Loucy (cell line): ENCODE data around the gene CAB39.
A peak's percentile ranks its signal among the peaks of the same experiment; 100 is the strongest.

Experiments used
- H2AFZ ChIP-seq: fragments of 200-600 bp; sonication (generic); 2 replicates; pipeline ENCODE4 v1.6.0; 2016; ENCODE audit warnings: antibody characterized with exemption, mild to moderate bottlenecking, low read length, moderate library complexity
- H3F3A ChIP-seq: fragments of 200-600 bp; 2 replicates; pipeline ENCODE4 v1.6.0; 2016; ENCODE audit warnings: antibody characterized with exemption, low read depth, mild to moderate bottlenecking
- H3K27me3 ChIP-seq: fragments of 200-600 bp; sonication (generic); 2 replicates; pipeline ENCODE4 v1.6.1; 2014; ENCODE audit warnings: low read length, mild to moderate bottlenecking; ENCODE audit not compliant: insufficient read depth, poor library complexity, severe bottlenecking
- H3K36me3 ChIP-seq: fragments of 200-600 bp; sonication (generic); 2 replicates; pipeline ENCODE4 v1.6.1; 2016; ENCODE audit warnings: low read length; ENCODE audit not compliant: insufficient read depth
- H3K4me1 ChIP-seq: fragments of 200-600 bp; sonication (generic); 2 replicates; pipeline ENCODE4 v1.5.1; 2014; ENCODE audit warnings: low read length, mild to moderate bottlenecking; ENCODE audit not compliant: insufficient read depth, poor library complexity, severe bottlenecking
- H3K4me2 ChIP-seq: fragments of 200-600 bp; sonication (generic); 2 replicates; pipeline ENCODE4 v1.6.0; 2014; ENCODE audit warnings: antibody characterized with exemption, low read length, low read depth, mild to moderate bottlenecking; ENCODE audit not compliant: poor library complexity, severe bottlenecking
- H3K4me3 ChIP-seq: fragments of 200-600 bp; sonication (generic); 2 replicates; pipeline ENCODE4 v1.5.1; 2014; ENCODE audit warnings: low read length, mild to moderate bottlenecking, mixed read lengths; ENCODE audit not compliant: poor library complexity, severe bottlenecking
- H3K79me2 ChIP-seq: fragments of 200-600 bp; sonication (generic); 2 replicates; pipeline ENCODE4 v1.6.1; 2014; ENCODE audit warnings: low read length; ENCODE audit not compliant: insufficient read depth
- H3K9ac ChIP-seq: fragments of 200-600 bp; sonication (generic); 2 replicates; pipeline ENCODE4 v1.6.0; 2014; ENCODE audit warnings: mild to moderate bottlenecking, low read depth, low read length, moderate library complexity; ENCODE audit not compliant: poor library complexity, severe bottlenecking
- H3K9me2 ChIP-seq: fragments of 200-600 bp; sonication (generic); replicated peaks from 2 replicates; pipeline ENCODE4 v1.6.1; 2016; ENCODE audit warnings: low read depth, low read length, mixed read lengths
- H3K9me3 ChIP-seq: fragments of 200-600 bp; sonication (generic); 2 replicates; pipeline ENCODE4 v1.6.1; 2014; ENCODE audit warnings: mild to moderate bottlenecking, antibody characterized with exemption, low read length, low read depth; ENCODE audit not compliant: insufficient read depth
- H4K20me1 ChIP-seq: fragments of 200-600 bp; sonication (generic); 2 replicates; pipeline ENCODE4 v1.6.0; 2014; ENCODE audit warnings: antibody characterized with exemption, low read length, mild to moderate bottlenecking; ENCODE audit not compliant: insufficient read depth, poor library complexity, severe bottlenecking
- EZH2phosphoT487 ChIP-seq: fragments of 200-600 bp; IDR thresholded peaks from 2 replicates; pipeline ENCODE4 v1.6.1; 2018; ENCODE audit warnings: antibody characterized with exemption, mild to moderate bottlenecking, moderate library complexity, borderline replicate concordance
- TF ChIP-seq, protein P1 (sequence below): fragments of 200-600 bp; sonication (generic); conservative IDR thresholded peaks from 2 replicates; pipeline ENCODE4 v1.5.1; 2014; ENCODE audit warnings: mild to moderate bottlenecking, antibody characterized with exemption, low read length

The CAB39 gene

DNA sequence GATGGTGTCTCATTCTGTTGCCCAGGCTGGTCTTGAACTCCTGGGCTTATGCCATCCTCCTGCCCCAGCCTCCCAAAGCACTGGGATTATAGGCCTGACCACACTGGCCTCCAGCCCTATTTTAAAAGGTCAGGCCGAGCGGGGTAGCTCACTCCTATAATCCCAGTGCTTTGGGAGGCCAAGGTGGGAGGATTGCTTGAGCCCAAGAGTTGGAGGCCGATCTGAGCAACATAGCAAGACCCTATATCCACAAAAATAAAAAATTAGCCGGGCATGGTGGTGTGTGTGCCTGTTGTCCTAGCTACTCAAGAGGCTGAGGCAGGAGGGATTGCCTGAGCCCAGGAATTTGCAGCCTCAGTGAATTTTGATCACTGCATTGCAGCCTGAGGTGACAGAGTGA lies 3.9 kb downstream of the CAB39 start:
- TF ChIP-seq EZH2phosphoT487 = no peak
- TF ChIP-seq, protein P1, sequence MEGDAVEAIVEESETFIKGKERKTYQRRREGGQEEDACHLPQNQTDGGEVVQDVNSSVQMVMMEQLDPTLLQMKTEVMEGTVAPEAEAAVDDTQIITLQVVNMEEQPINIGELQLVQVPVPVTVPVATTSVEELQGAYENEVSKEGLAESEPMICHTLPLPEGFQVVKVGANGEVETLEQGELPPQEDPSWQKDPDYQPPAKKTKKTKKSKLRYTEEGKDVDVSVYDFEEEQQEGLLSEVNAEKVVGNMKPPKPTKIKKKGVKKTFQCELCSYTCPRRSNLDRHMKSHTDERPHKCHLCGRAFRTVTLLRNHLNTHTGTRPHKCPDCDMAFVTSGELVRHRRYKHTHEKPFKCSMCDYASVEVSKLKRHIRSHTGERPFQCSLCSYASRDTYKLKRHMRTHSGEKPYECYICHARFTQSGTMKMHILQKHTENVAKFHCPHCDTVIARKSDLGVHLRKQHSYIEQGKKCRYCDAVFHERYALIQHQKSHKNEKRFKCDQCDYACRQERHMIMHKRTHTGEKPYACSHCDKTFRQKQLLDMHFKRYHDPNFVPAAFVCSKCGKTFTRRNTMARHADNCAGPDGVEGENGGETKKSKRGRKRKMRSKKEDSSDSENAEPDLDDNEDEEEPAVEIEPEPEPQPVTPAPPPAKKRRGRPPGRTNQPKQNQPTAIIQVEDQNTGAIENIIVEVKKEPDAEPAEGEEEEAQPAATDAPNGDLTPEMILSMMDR = no peak
- H3F3A ChIP-seq = no peaks in the 10 kb centered on the region
- H3K27me3 ChIP-seq = peaks cover 6% of the 10 kb centered on the region
- no peak overlapping the region for H2AFZ ChIP-seq
- peaks cover 10% of the 10 kb centered on the region; the same call in 1 of the 2 replicates for H3K36me3 ChIP-seq
- H3K9me3 ChIP-seq = no peaks in the 10 kb centered on the region
- H4K20me1 ChIP-seq = peaks cover 81% of the 10 kb centered on the region
- no peak overlapping the region for H3K9ac ChIP-seq
- no peaks in the 10 kb centered on the region for H3K9me2 ChIP-seq
- peak overlapping the region; percentile 85 for H3K4me2 ChIP-seq
- peaks cover 68% of the 10 kb centered on the region for H3K4me1 ChIP-seq
- peak overlapping the region; percentile 18 for H3K4me3 ChIP-seq
- peaks cover 87% of the 10 kb centered on the region for H3K79me2 ChIP-seq

GRCh38 chr2:230717600-230717999 lies 5.0 kb downstream of the CAB39 start:
- Histone ChIP-seq H3K27me3 (peaks cover 6% of the 10 kb centered on the region), H3K36me3 (peaks cover 10% of the 10 kb centered on the region; the same call in 1 of the 2 replicates), H2AFZ (no peak overlapping the region), H4K20me1 (peaks cover 91% of the 10 kb centered on the region), H3K4me3 (peak overlapping the region; percentile 60), H3K79me2 (peaks cover 97% of the 10 kb centered on the region), H3K9ac (peak overlapping the region; percentile 60), H3K4me2 (peak overlapping the region; percentile 85), H3K9me2 (no peaks in the 10 kb centered on the region), H3K4me1 (peaks cover 72% of the 10 kb centered on the region), H3F3A (no peaks in the 10 kb centered on the region; the same call in 1 of the 2 replicates), H3K9me3 (no peaks in the 10 kb centered on the region)
- TF ChIP-seq, protein P1 = no peak
- no peak for TF ChIP-seq EZH2phosphoT487

GRCh38 chr2:230719340-230719739 lies 6.7 kb downstream of the CAB39 start:
- Histone ChIP-seq H3F3A (no peaks in the 10 kb centered on the region; the same call in 1 of the 2 replicates), H2AFZ (no peak overlapping the region), H3K4me2 (peak overlapping the region; percentile 15), H3K79me2 (peaks cover 95% of the 10 kb centered on the region), H3K36me3 (peaks cover 10% of the 10 kb centered on the region; the same call in 1 of the 2 replicates), H3K9me3 (no peaks in the 10 kb centered on the region), H3K4me3 (no peak overlapping the region), H3K9ac (peak overlapping the region; percentile 17), H4K20me1 (peaks cover 96% of the 10 kb centered on the region), H3K4me1 (peaks cover 79% of the 10 kb centered on the region), H3K27me3 (no peaks in the 10 kb centered on the region), H3K9me2 (no peaks in the 10 kb centered on the region)
- TF ChIP-seq, protein P1 = no peak
- no peak for TF ChIP-seq EZH2phosphoT487
